Smooth muscle cell (in vitro differentiated cells): ENCODE data around the gene TMEM30A. TPM values are rescaled to one million over a fixed set of nuclear protein-coding genes. Genes with fewer than 3 reads are reported as not detected.

Experiments used
- DNase-seq: peaks from one replicate; lab custom pipeline; 2025; ENCODE audit not compliant: unreplicated experiment; lab: John Stamatoyannopoulos, UW
- H2AFZ ChIP-seq: fragments of 200-600 bp; sonication (generic); 2 replicates; pipeline ENCODE4 v1.6.0; 2016; ENCODE audit warnings: antibody characterized with exemption, low read depth, mild to moderate bottlenecking
- H3F3A ChIP-seq: fragments of 200-600 bp; sonication (generic); 2 replicates; pipeline ENCODE4 v1.6.0; 2017; ENCODE audit warnings: antibody characterized with exemption, low read depth
- H3K27ac ChIP-seq: fragments of 200-600 bp; sonication (generic); 2 replicates; pipeline ENCODE4 v1.5.1; 2016; ENCODE audit warnings: low read depth, mild to moderate bottlenecking
- H3K27me3 ChIP-seq: fragments of 200-600 bp; sonication (generic); 2 replicates; pipeline ENCODE4 v1.6.1; 2016; ENCODE audit warnings: low read depth, mild to moderate bottlenecking
- H3K36me3 ChIP-seq: fragments of 200-600 bp; sonication (generic); 2 replicates; pipeline ENCODE4 v1.5.1; 2016; ENCODE audit warnings: low read depth
- H3K4me1 ChIP-seq: fragments of 200-600 bp; sonication (generic); 2 replicates; pipeline ENCODE4 v1.5.1; 2016; ENCODE audit warnings: low read depth
- H3K4me2 ChIP-seq: fragments of 200-600 bp; sonication (generic); 2 replicates; pipeline ENCODE4 v1.6.0; 2016; ENCODE audit warnings: mild to moderate bottlenecking
- H3K4me3 ChIP-seq: fragments of 200-600 bp; sonication (generic); 2 replicates; pipeline ENCODE4 v1.5.1; 2016; ENCODE audit warnings: mild to moderate bottlenecking
- H3K79me2 ChIP-seq: fragments of 200-600 bp; sonication (generic); 2 replicates; pipeline ENCODE4 v1.6.0; 2016; ENCODE audit warnings: low read depth, mild to moderate bottlenecking
- H3K9ac ChIP-seq: fragments of 200-600 bp; sonication (generic); 2 replicates; pipeline ENCODE4 v1.6.0; 2016; ENCODE audit warnings: low read depth
- H3K9me3 ChIP-seq: fragments of 200-600 bp; sonication (generic); replicated peaks from 2 replicates; pipeline ENCODE4 v1.5.1; 2016; ENCODE audit warnings: low read depth
- H4K20me1 ChIP-seq: fragments of 200-600 bp; sonication (generic); 2 replicates; pipeline ENCODE4 v1.6.0; 2016; ENCODE audit warnings: low read depth
- CTCF ChIP-seq: fragments of 200-600 bp; sonication (generic); IDR thresholded peaks from 2 replicates; pipeline ENCODE4 v1.5.1; 2017; ENCODE audit warnings: borderline replicate concordance, mild to moderate bottlenecking, antibody characterized with exemption; ENCODE audit not compliant: insufficient read depth, poor library complexity, severe bottlenecking
- WGBS: methylation state at CpG from one replicate; pipeline ENCODE4 v1.1.7; 2016; ENCODE audit warnings: low lambda C conversion rate; 5-methylcytosine and 5-hydroxymethylcytosine counted together
- polyA plus RNA-seq: library from polyadenylated mRNA; unstranded; fragments of >200 nt; fragmentation: Nextera tagmentation; extraction: Ambion mirVana; gene quantifications from 2 replicates; pipeline ENCODE4 v1.2.1, GENCODE V29; 2016
- total RNA-seq: library from RNA; depleted of rRNA; stranded (reverse); fragments of >200 nt; gene quantifications from 2 replicates; pipeline ENCODE4 v1.2.3, GENCODE V29; 2014

Gene TMEM30A
- total RNA-seq (230 and 282 TPM in 2 replicates), polyA plus RNA-seq (99.3 and 110 TPM in 2 replicates)

- peak; percentile 78 for DNase-seq
- TF ChIP-seq CTCF: no peak
- H3K4me3 ChIP-seq: peak within 1 kb of the TSS; percentile 90
Observed at GRCh38 chr6:75284632-75285282, at the start of gene TMEM30A. TMEM30A (minus strand) TSS chr6:75284792; CDS start chr6:75284638, 154 bp downstream.

GRCh38 chr6:75333676-75334200 is 49.1 kb upstream of the TMEM30A start:
- H3K27me3 ChIP-seq: no peaks in the 10 kb centered on the region
- H3K27ac ChIP-seq: no peak overlapping the region
- H3K79me2 ChIP-seq: no peaks in the 10 kb centered on the region
- peak overlapping the region; percentile 27 for H3K4me2 ChIP-seq
- H3K4me1 ChIP-seq: peaks cover 48% of the 10 kb centered on the region
- H3K9ac ChIP-seq: no peak overlapping the region
- peak overlapping the region; percentile 31 for H2AFZ ChIP-seq
- TF ChIP-seq CTCF: no peak
- 36% methylated on average over 2 of the region's 2 CpGs for WGBS
- H3K9me3 ChIP-seq: no peaks in the 10 kb centered on the region
- H3K36me3 ChIP-seq: no peaks in the 10 kb centered on the region
- no peak overlapping the region for H3K4me3 ChIP-seq
- DNase-seq: no peak
- H4K20me1 ChIP-seq: no peaks in the 10 kb centered on the region
- H3F3A ChIP-seq: peaks cover 4% of the 10 kb centered on the region

More at GRCh38 chr6:75284632-75285282, at the start of gene TMEM30A:
- Histone ChIP-seq H3K27ac (peak within 1 kb of the TSS; percentile 83), H3K4me1 (peaks cover 41% of the 10 kb centered on the region), H3K36me3 (no peaks in the 10 kb centered on the region), H3K4me2 (peak within 1 kb of the TSS; percentile 98), H3K9ac (peak within 1 kb of the TSS; percentile 93), H3K9me3 (no peaks in the 10 kb centered on the region), H4K20me1 (peaks cover 41% of the 10 kb centered on the region), H3K27me3 (no peaks in the 10 kb centered on the region), H3K79me2 (peaks cover 62% of the 10 kb centered on the region), H3F3A (no peaks in the 10 kb centered on the region), H2AFZ (peak within 1 kb of the TSS; percentile 88)
- WGBS: under 1% methylated on average over 55 of the region's 55 CpGs

- no peak for TF ChIP-seq CTCF
- Histone ChIP-seq H3K27me3 (no peaks in the 10 kb centered on the region), H3K9me3 (no peaks in the 10 kb centered on the region), H3K4me2 (no peak overlapping the region), H3K79me2 (no peaks in the 10 kb centered on the region), H3K27ac (no peak overlapping the region), H2AFZ (no peak overlapping the region), H3K36me3 (no peaks in the 10 kb centered on the region), H3F3A (peaks cover 4% of the 10 kb centered on the region), H3K9ac (no peak overlapping the region), H4K20me1 (no peaks in the 10 kb centered on the region), H3K4me1 (peaks cover 58% of the 10 kb centered on the region), H3K4me3 (no peak overlapping the region)
- DNase-seq: no peak
- WGBS: 78% methylated on average over 2 of the region's 2 CpGs
Observed at GRCh38 chr6:75331151-75331550, 46.6 kb upstream of the TMEM30A start.
